Activated T-cell treated with anti-CD3 and anti-CD28 coated beads, Interleukin-2, amount 50 U/mL, for 4 hours (primary cell): ENCODE results near the gene ROBO1. TPM values are rescaled to one million over a fixed set of nuclear protein-coding genes. Genes with fewer than 3 reads are reported as not detected.

Experiments
- ATAC-seq, 2 donors: fragments of 200-7000 bp; cut with Tn5 transposase; one replicate each; pipeline ENCODE4 v1.10.0; 2021
- DNase-seq: peaks from one replicate; pipeline ENCODE4 v3.0.0-alpha.2; 2020
- H3K27me3 Mint-ChIP-seq: one replicate; pipeline ENCODE4 v1.8.0; 2021; ENCODE audit warnings: low read depth, mixed read lengths
- H3K36me3 Mint-ChIP-seq: one replicate; pipeline ENCODE4 v1.8.0; 2022; ENCODE audit warnings: mixed read lengths; ENCODE audit not compliant: insufficient read depth
- H3K4me1 Mint-ChIP-seq: one replicate; pipeline ENCODE4 v1.8.0; 2021; ENCODE audit warnings: low read depth, mixed read lengths
- H3K4me3 Mint-ChIP-seq: one replicate; pipeline ENCODE4 v1.8.0; 2021; ENCODE audit warnings: mild to moderate bottlenecking, moderate library complexity, mixed read lengths
- H3K9me3 Mint-ChIP-seq: one replicate; pipeline ENCODE4 v1.8.0; 2021; ENCODE audit warnings: mixed read lengths
- total RNA-seq, 3 donors: library from RNA; stranded (reverse); gene quantifications; one replicate each; pipeline ENCODE4 v1.2.1, GENCODE V29; 2021

ROBO1 gene
- total RNA-seq, 3 donors from 2014 or later: 0.38 to 0.99 (median 0.95) TPM

- ATAC-seq: no peak
- Mint-ChIP-seq H3K9me3 (no peaks in the 10 kb centered on the region), H3K4me3 (no peak overlapping the region)
These were observed 957.8 kb downstream of the ROBO1 start for GRCh38 chr3:78809966-78810365.

GRCh38 chr3:78804251-78805037, 963.4 kb downstream of the ROBO1 start:
- no peak for DNase-seq
- peaks cover 12% of the 10 kb centered on the region for H3K9me3 Mint-ChIP-seq
- no peaks in the 10 kb centered on the region for H3K4me1 Mint-ChIP-seq
- no peak overlapping the region for H3K4me3 Mint-ChIP-seq
- H3K36me3 Mint-ChIP-seq: no peaks in the 10 kb centered on the region
- no peak for ATAC-seq
- no peaks in the 10 kb centered on the region for H3K27me3 Mint-ChIP-seq

More at GRCh38 chr3:78809966-78810365, 957.8 kb downstream of the ROBO1 start:
- Mint-ChIP-seq H3K4me1 (no peaks in the 10 kb centered on the region), H3K36me3 (no peaks in the 10 kb centered on the region), H3K27me3 (no peaks in the 10 kb centered on the region)
- no peak for DNase-seq

GRCh38 chr3:78802562-78802930, 965.3 kb downstream of the ROBO1 start:
- H3K27me3 Mint-ChIP-seq: no peaks in the 10 kb centered on the region
- ATAC-seq (no peak), DNase-seq (no peak)
- no peak overlapping the region for H3K4me3 Mint-ChIP-seq
- H3K4me1 Mint-ChIP-seq: no peaks in the 10 kb centered on the region
- peaks cover 13% of the 10 kb centered on the region for H3K9me3 Mint-ChIP-seq
- H3K36me3 Mint-ChIP-seq: no peaks in the 10 kb centered on the region

- Mint-ChIP-seq H3K4me1 (no peaks in the 10 kb centered on the region), H3K9me3 (peaks cover 13% of the 10 kb centered on the region), H3K36me3 (no peaks in the 10 kb centered on the region), H3K4me3 (no peak overlapping the region), H3K27me3 (no peaks in the 10 kb centered on the region)
- ATAC-seq (no peak), DNase-seq (no peak)
These were observed 965.8 kb downstream of the ROBO1 start for GRCh38 chr3:78801926-78802561.

GRCh38 chr3:78799681-78800080, 968.1 kb downstream of the ROBO1 start:
- Mint-ChIP-seq H3K27me3 (no peaks in the 10 kb centered on the region), H3K36me3 (no peaks in the 10 kb centered on the region), H3K9me3 (peaks cover 24% of the 10 kb centered on the region), H3K4me1 (no peaks in the 10 kb centered on the region), H3K4me3 (no peak overlapping the region)
- DNase-seq (no peak), ATAC-seq (no peak)

GRCh38 chr3:78798266-78798832, 969.4 kb downstream of the ROBO1 start:
- H3K9me3 Mint-ChIP-seq: peaks cover 21% of the 10 kb centered on the region
- ATAC-seq (no peak), DNase-seq (no peak)
- no peaks in the 10 kb centered on the region for H3K36me3 Mint-ChIP-seq
- H3K4me3 Mint-ChIP-seq: no peak overlapping the region
- no peaks in the 10 kb centered on the region for H3K4me1 Mint-ChIP-seq
- H3K27me3 Mint-ChIP-seq: no peaks in the 10 kb centered on the region

- ATAC-seq (no peak), DNase-seq (no peak)
- no peak overlapping the region for H3K4me3 Mint-ChIP-seq
- no peaks in the 10 kb centered on the region for H3K36me3 Mint-ChIP-seq
- H3K9me3 Mint-ChIP-seq: peaks cover 15% of the 10 kb centered on the region
- no peaks in the 10 kb centered on the region for H3K4me1 Mint-ChIP-seq
- H3K27me3 Mint-ChIP-seq: no peaks in the 10 kb centered on the region
These were observed 973.4 kb downstream of the ROBO1 start for GRCh38 chr3:78794431-78794830.

- Mint-ChIP-seq H3K4me3 (no peak overlapping the region), H3K4me1 (no peaks in the 10 kb centered on the region), H3K36me3 (no peaks in the 10 kb centered on the region), H3K27me3 (no peaks in the 10 kb centered on the region), H3K9me3 (peaks cover 18% of the 10 kb centered on the region)
- DNase-seq (no peak), ATAC-seq (no peak)
These were observed 975.1 kb downstream of the ROBO1 start for GRCh38 chr3:78792733-78793132.

- Mint-ChIP-seq H3K4me1 (no peaks in the 10 kb centered on the region), H3K27me3 (no peaks in the 10 kb centered on the region), H3K36me3 (no peaks in the 10 kb centered on the region), H3K4me3 (no peak overlapping the region), H3K9me3 (peaks cover 18% of the 10 kb centered on the region)
- ATAC-seq: no peak
- DNase-seq: no peak
These were observed 975.6 kb downstream of the ROBO1 start for GRCh38 chr3:78792212-78792611.

- H3K27me3 Mint-ChIP-seq: no peaks in the 10 kb centered on the region
- ATAC-seq (no peak), DNase-seq (no peak)
- peaks cover 15% of the 10 kb centered on the region for H3K9me3 Mint-ChIP-seq
- no peak overlapping the region for H3K4me3 Mint-ChIP-seq
- no peaks in the 10 kb centered on the region for H3K36me3 Mint-ChIP-seq
- no peaks in the 10 kb centered on the region for H3K4me1 Mint-ChIP-seq
These were observed 976.0 kb downstream of the ROBO1 start for GRCh38 chr3:78791753-78792152.

- no peak for ATAC-seq
- DNase-seq: no peak
- Mint-ChIP-seq H3K4me3 (no peak overlapping the region), H3K9me3 (peaks cover 7% of the 10 kb centered on the region), H3K27me3 (no peaks in the 10 kb centered on the region), H3K36me3 (no peaks in the 10 kb centered on the region), H3K4me1 (no peaks in the 10 kb centered on the region)
These were observed 979.0 kb downstream of the ROBO1 start for GRCh38 chr3:78788839-78789238.

- Mint-ChIP-seq H3K36me3 (no peaks in the 10 kb centered on the region), H3K9me3 (peaks cover 23% of the 10 kb centered on the region), H3K4me1 (no peaks in the 10 kb centered on the region), H3K27me3 (no peaks in the 10 kb centered on the region), H3K4me3 (no peak overlapping the region)
- ATAC-seq (no peak), DNase-seq (no peak)
These were observed 982.8 kb downstream of the ROBO1 start for GRCh38 chr3:78785004-78785403.

GRCh38 chr3:78781351-78781750, 986.4 kb downstream of the ROBO1 start:
- Mint-ChIP-seq H3K27me3 (no peaks in the 10 kb centered on the region), H3K9me3 (peaks cover 25% of the 10 kb centered on the region), H3K4me1 (no peaks in the 10 kb centered on the region), H3K36me3 (no peaks in the 10 kb centered on the region), H3K4me3 (no peak overlapping the region)
- no peak for DNase-seq
- ATAC-seq: no peak

- Mint-ChIP-seq H3K4me3 (no peak overlapping the region), H3K27me3 (no peaks in the 10 kb centered on the region), H3K36me3 (no peaks in the 10 kb centered on the region), H3K9me3 (peaks cover 20% of the 10 kb centered on the region), H3K4me1 (no peaks in the 10 kb centered on the region)
- ATAC-seq: no peak
- DNase-seq: no peak
These were observed 1001.9 kb downstream of the ROBO1 start for GRCh38 chr3:78765671-78766485.
